Vagina (tissue), 2 donors: Measurements from ENCODE around the gene GTF2IRD1.
A peak's percentile ranks its signal among the peaks of the same experiment; 100 is the strongest.

Source experiments
- POLR2A ChIP-seq, 2 donors: fragments of 450-650 bp; IDR thresholded peaks; one replicate each; pipeline ENCODE4 v1.6.1; 2017; ENCODE audit warnings: antibody characterized with exemption in 2 of 2, mild to moderate bottlenecking in 2 of 2, moderate library complexity in 2 of 2
- POLR2AphosphoS5 ChIP-seq, 2 donors: sonication (generic); formaldehyde crosslinking; IDR thresholded peaks; one replicate each; pipeline ENCODE4 v1.9.0; 2017; ENCODE audit warnings: antibody characterized with exemption in 2 of 2, mild to moderate bottlenecking in 2 of 2, low read depth in 1 of 2; ENCODE audit not compliant: insufficient read depth in 1 of 2
- TF ChIP-seq, protein P1 (sequence below), 3 experiments: fragments of 450-650 bp in 2 of 3; fragments of 200-600 bp in 1 of 3; sonication (generic) in 1 of 3; IDR thresholded peaks; one replicate each; pipeline ENCODE4 v1.5.1; 2017 to 2019; ENCODE audit warnings: antibody characterized with exemption in 3 of 3, mild to moderate bottlenecking in 2 of 3, moderate library complexity in 2 of 3

DNA sequence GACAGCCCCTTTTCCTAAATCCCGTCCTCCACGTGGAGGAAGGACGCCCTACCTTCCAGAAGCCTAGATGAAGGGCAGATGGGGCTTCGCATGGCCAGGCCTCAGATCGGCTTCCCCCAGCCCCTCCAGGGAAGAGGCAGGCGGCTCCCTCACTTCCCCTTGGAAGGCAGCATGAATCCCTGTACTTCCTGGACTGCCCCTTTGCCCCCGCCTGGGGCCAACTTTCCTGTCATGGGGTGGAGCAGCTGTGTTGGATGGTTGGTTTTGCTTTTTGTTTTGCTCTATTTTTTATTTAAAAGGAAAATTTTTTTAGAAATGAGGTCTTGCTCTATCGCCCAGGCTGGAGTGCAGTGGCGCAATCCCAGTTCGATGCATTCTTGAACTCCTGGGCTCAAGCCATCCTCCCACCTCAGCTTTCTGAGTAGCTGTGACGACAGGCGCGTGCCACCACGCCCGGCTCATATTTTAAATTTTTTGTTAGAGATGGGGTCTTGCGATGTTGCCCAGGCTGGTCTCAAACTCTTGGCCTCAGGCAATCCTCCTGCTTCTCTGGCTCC, 27.2 kb downstream of the GTF2IRD1 start:
- TF ChIP-seq, protein P1, sequence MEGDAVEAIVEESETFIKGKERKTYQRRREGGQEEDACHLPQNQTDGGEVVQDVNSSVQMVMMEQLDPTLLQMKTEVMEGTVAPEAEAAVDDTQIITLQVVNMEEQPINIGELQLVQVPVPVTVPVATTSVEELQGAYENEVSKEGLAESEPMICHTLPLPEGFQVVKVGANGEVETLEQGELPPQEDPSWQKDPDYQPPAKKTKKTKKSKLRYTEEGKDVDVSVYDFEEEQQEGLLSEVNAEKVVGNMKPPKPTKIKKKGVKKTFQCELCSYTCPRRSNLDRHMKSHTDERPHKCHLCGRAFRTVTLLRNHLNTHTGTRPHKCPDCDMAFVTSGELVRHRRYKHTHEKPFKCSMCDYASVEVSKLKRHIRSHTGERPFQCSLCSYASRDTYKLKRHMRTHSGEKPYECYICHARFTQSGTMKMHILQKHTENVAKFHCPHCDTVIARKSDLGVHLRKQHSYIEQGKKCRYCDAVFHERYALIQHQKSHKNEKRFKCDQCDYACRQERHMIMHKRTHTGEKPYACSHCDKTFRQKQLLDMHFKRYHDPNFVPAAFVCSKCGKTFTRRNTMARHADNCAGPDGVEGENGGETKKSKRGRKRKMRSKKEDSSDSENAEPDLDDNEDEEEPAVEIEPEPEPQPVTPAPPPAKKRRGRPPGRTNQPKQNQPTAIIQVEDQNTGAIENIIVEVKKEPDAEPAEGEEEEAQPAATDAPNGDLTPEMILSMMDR (IDR thresholded peaks at IDR 0.05), result no peak
- TF ChIP-seq POLR2A (IDR thresholded peaks at IDR 0.05), result peak in 1 of 2 donors; percentile 42
- peak in 1 of 2 donors; percentile 81 for TF ChIP-seq POLR2AphosphoS5 (IDR thresholded peaks at IDR 0.05; ENCODE audit: insufficient read depth in 1 of 2, low read depth in 1 of 2)
